HG03280 (cell line): ENCODE results near the gene CBR4.
"Not testable (repeated sequence)": the region's sequence is repeated elsewhere in the genome, so short reads cannot be mapped to it uniquely, and the experiment has no call there.

ENCODE experiments used
- ATAC-seq: cut with Tn5 transposase; IDR thresholded peaks from one replicate; pipeline ENCODE4 v1.9.1; 2021; ENCODE audit warnings: mild to moderate bottlenecking, moderate library complexity; ENCODE audit not compliant: unreplicated experiment

CBR4 gene

DNA sequence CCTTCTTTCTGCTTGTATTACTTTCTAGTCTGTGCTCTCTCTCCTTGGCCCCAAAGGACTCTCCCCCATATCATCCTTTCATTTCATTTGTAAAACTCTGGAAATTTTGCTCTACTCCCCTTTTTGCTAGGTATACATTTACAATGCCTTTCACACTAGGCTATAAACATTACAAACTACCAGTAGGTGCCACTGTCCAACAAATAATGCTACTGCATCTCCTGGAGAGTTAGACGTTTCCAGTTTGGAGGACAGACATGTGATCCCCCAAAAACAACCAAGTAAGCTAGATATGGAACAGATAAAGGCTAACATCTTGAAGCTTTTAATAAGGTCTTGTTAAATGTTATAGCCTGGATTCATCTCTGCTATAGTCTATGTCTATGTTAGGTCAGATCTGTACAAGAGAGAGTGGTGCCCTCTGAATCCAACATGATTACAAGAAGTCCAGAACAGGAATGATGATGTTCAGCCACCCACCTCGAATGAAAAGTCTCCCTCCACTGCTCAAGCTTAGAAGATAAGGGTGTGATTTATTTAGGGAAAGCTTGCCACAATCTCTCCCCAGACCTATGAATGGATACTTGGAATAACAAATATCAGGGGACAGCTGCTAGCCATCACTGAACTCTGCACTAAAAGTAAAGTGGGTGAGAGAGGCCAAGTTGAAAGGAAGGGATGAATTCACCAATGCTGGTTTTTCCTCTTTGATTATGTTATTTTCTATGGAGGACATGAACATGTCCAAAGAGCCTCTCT is 14.3 kb downstream of the CBR4 start:
- ATAC-seq, result peak; percentile 59

DNA sequence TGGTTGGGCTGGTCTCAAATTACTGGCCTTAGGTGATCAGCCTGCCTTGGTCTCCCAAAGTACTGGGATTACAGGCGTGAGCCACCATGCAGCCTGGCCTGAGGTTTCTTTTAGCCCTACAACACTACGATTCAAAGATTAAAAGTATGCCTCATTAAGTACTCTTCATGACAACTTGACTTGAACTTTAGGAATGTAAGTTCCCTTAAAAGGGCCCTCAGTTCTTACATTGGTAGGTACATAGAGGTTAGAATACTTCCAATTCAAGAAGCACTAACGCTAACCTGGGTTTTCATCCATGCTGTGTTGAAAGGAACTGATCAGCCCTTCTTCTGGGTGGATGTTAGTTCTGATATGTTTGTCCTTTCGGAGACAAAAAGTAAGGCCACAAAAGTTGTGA is 15.1 kb downstream of the CBR4 start:
- no peak for ATAC-seq

DNA sequence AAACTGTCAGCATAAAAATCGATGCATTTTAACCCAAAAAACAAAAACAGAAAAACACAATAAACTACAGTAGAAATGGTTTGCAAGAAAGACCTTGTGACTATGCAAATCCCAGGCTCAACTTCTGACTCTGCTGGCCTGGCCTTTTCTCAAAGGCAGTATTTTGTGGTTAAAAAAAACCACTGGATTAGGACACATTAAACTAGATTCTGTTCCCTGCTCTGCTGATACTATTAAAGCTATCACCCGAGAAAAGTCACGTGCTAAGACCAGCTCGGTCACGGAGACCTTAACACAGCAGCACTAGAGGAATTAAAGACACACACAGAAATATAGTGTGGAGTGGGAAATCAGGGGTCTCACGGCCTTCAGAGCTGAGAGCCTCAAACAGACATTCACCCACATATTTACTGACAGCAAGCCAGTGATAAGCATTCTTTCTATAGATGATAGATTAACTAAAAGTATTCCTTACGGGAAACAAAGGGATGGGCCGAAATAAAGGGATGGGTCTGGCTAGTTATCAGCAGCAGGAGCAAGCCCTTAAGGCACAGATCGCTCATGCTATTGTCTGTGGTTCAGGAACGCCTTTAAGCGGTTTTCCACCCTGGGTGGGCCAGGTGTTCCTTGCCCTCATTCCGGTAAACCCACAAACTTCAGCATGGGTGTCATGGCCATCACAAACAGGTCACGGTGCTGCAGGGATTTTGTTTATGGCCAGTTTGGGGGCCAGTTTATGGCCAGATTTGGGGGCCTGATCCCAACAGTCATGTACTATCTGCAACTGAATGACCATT is 16.1 kb downstream of the CBR4 start:
- no peak for ATAC-seq

DNA sequence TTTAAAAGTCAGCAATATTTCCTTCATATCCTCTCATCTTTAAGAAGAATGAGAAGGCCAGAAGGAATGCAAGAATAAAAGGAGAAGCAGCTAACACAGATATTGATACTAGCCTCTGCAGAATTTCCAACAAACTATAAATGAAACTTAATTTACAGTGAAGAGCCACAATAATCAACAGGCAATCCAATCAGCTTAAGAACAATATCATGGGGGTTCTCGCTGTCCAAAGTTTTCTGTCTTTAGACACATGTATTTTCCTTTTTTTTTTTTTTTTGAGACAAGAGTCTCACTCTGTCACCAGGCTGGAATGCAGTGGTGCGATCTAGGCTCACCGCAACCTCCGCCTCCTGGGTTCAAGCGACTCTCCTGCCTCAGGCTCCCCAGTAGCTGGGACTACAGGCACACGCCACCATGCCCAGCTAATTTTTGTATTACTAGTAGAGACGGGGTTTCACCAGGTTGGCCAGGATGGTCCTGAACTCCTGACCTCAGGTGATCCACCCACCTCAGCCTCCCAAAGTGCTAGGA is 17.0 kb downstream of the CBR4 start:
- not testable (repeated sequence) for ATAC-seq

DNA sequence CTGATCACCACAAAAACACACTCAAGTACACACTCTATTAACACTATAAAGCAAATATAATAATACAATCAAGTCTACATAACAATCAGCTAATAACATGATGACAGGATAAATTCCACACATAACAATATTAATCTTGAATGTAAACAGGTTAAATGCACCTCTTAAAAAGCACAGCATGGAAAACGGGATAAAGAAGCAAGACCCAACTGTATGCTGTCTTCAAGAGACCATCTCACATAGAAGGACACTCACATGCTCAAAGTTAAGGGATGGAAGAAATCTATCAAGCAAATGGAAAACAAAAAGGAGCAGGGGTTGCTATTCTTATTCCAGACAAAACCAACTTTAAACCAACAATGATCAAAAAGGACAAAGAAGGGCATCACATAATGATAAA is 28.1 kb downstream of the CBR4 start:
- no peak for ATAC-seq

DNA sequence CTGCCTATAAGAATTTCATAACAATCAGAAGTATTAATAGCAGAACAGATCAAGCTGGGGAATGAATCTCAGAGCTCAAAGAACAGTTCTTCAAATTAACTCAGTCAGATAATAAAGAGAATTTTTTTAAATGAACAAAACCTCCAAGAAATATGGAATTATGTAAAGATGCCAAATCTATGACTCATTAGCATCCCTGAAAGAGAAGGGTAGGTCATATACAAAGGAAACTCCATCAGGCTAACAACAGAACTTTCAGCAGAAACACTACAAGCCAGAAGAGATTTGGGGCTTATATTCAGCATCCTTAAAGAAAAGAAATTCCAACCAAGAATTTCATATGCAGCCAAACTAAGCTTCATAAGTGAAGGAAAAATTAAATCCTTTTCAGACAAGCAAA is 28.6 kb downstream of the CBR4 start:
- ATAC-seq, result no peak

DNA sequence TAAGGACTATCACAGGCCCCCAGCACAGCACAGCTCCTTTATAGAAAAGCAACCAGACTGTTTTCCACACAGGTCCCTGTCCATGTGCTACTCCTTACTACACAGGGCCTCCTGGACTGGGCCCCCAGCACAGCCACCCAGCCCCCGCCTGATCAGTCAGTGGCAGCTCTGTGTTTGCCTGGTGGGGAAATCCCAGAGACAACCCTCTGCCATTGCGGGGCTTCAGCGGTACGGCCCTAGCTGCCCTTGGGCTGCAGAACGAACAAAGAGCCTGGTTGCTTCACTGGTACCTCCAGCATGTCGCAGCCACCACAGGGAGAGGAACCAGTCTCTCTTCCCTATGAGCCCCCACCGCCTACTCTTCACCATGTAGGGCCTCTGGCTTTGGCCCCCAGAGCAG is 30.7 kb downstream of the CBR4 start:
- ATAC-seq, result no peak

DNA sequence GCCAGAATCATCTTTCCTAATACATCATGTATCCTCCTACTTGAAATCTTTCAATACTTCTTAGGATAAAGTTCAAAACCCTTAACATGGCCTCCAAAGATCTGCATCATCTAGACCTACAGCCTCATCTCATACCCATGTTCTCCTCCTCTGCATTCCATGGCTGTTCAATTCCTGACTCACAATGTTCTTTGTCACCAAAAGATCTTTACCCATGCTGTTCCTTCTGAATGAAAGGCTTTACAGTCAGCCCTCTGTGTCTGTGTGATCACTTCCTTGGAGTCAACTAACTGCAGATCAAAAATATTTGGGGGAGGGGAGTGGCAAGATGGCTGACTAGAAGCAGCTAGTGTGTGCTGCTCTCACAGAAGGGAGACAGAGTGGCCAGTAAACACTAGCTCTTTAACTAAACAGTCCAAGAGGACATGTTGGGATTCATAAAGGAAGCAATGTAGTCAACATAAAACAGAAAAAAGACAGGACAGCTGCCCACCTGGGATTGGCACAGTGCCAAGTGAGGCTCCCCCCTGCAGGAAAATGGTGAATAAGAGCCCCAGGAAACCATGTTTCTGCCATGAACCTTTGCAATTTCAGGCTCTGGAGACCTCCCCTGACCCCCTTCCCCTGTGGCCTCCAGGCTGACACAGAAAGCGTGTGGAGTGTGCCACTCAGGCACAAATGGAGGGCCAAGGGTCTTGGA is 31.9 kb downstream of the CBR4 start:
- no peak for ATAC-seq

DNA sequence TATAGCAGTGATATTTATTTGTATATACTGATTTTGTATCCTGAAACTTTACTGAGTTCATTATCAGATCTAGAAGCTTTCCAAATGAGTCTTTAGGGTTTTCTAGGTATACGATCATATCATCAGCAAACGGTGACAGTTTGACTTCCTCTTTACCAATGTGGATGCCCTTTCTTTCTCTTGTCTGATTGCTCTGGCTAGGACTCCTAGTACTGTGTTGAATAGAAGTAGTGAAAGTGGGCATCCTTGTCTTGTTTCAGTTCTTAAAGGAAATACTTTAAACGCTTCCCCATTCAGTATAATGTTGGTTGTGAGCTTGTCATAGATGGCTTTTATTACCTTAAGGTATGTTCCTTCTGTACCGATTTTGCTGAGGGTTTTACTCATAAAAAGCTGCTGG is 37.5 kb downstream of the CBR4 start:
- ATAC-seq, result no peak

DNA sequence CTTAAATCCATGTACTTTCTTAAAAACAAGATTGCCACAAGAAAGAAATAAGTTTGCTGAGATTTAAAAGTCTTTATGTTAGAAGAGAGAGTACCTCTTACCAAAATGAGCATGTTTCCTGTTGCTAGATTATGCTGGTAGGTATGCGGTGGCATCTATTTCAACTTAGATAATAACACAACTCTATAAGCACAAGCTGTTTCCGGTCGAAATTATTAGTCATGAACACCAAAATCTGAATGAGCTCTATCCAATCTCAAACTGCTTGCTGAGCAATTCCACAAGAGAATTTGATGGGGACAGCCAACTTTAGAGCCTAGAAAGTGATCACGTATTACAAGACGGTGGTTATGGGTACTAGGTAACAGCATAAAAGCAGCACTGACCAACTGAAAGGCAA is 49.3 kb downstream of the CBR4 start:
- no peak for ATAC-seq

DNA sequence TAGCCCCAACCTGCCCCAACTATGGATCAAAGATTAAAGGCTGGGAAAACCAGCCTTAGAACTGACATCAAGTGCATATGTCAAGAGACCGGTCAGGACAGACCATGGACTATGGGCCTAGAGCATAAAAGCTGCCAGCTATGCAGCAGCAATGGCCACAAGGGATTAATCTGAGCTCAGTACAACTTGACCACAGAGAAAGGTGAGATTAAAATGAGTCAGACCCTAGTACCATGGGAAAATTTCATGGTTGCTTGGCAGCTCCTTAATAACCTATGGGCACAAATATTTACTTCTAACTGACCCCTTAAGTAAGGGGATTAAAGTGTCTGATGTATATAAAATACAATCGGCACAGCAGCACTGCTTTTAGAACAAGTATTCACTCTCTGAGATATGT is 54.4 kb downstream of the CBR4 start:
- no peak for ATAC-seq

DNA sequence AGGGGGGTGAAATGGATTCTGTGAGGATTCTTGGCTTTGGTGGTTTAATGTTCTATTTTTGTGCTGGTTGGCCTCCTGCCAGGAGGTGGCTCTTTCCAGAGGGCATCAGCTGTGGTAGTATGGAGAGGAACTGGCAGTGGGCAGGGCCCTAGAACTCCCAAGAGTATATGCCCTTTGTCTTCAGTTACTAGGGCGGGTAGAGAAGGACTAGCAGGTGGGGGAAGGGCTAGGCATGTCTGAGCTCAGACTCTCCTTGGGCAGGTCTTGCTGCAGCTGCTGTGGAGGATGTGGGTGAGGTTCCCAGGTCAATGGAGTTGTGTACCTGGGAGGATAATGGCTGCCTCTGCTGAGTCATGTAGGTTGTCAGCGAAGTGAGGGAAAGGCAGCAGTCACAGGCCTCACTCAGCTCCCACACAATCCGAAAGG is 57.2 kb downstream of the CBR4 start:
- ATAC-seq, result not testable (repeated sequence)

DNA sequence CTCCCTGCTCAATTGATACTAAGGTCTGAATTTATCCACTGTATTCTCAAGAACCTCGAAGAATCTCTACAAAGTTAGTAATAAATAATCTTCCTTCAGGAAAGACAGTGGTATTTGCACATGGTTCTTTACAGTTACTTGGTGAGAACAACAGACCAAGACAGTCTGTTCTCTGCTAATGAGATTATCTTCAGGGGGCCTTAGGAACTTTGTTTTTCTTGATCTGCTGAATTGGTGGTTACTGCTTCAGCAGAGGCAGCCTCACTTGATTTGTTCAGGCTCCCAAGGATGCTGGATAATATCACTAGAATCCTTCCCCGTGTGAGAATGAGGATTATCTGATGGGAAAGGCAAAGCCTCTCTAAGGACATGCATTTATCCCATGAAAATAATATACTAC is 64.8 kb downstream of the CBR4 start:
- no peak for ATAC-seq

DNA sequence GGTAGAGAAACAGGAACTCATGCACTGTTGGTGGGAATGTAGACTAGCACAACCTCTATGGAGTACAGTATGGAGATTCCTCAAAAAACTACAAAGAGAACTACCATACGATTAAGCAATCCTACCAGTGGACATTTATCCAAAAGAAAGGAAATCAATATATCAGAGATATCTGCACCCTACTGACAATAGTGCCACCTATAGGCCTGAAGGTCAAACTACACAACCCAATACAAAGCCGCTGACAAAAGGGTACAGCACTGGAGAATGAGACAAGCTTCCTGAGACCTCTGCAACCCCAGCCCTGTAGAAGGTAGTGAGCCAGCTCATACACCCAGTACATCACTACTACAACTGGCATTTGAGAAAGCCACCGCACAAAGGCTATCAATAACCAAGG is 67.1 kb downstream of the CBR4 start:
- ATAC-seq, result no peak
